Common myeloid progenitor, CD34-positive (primary cell): ENCODE measurements around the gene KNL1.
A peak's percentile ranks its signal among the peaks of the same experiment; 100 is the strongest.

Source experiments
- CTCF ChIA-PET: fragments of 350-600 bp; sonication (Branson Sonifier 250); formaldehyde crosslinking; loops from one replicate; lab custom pipeline; 2021; ENCODE audit warnings: antibody characterized with exemption; lab: Charles Lee
- POLR2A ChIA-PET: fragments of 350-600 bp; sonication (Branson Sonifier 250); formaldehyde crosslinking; loops from one replicate; lab custom pipeline; 2021; ENCODE audit warnings: antibody characterized with exemption; lab: Charles Lee
- DNase-seq, 3 donors: peaks; one replicate each; pipeline versions ENCODE4 v3.0.0 to v3.0.0-alpha.2; 2013
- H3K27ac ChIP-seq, 2 experiments: 1 replicate in 1 of 2; 2 replicates in 1 of 2; pipeline ENCODE4 v1.7.0; 2013; ENCODE audit warnings: inconsistent platforms in 2 of 2, low read length in 2 of 2, mild to moderate bottlenecking in 2 of 2, low read depth in 1 of 2, moderate library complexity in 1 of 2; ENCODE audit not compliant: severe bottlenecking in 2 of 2, insufficient read depth in 1 of 2, poor library complexity in 1 of 2
- H3K27me3 ChIP-seq, 5 experiments: replicated peaks in 2 of 5; 1 replicate in 3 of 5; 2 replicates in 2 of 5; pipeline versions ENCODE4 v1.6.1 to v1.7.0; 2013; ENCODE audit warnings: low read length in 4 of 5, mild to moderate bottlenecking in 2 of 5, moderate library complexity in 2 of 5, inconsistent platforms in 1 of 5; ENCODE audit not compliant: insufficient read depth in 5 of 5, control insufficient read depth in 4 of 5
- H3K36me3 ChIP-seq, 4 experiments: 1 replicate in 2 of 4; 2 replicates in 2 of 4; pipeline versions ENCODE4 v1.6.1 to v1.7.0; 2013; ENCODE audit warnings: low read length in 3 of 4, control low read depth in 1 of 4, mild to moderate bottlenecking in 1 of 4; ENCODE audit not compliant: control insufficient read depth in 4 of 4, insufficient read depth in 4 of 4
- H3K4me1 ChIP-seq, 4 experiments: 1 replicate in 3 of 4; 2 replicates in 1 of 4; pipeline versions ENCODE4 v1.6.1 to v1.7.1; 2013; ENCODE audit warnings: low read length in 3 of 4, mild to moderate bottlenecking in 3 of 4, control low read depth in 1 of 4, inconsistent platforms in 1 of 4, moderate library complexity in 1 of 4; ENCODE audit not compliant: control insufficient read depth in 4 of 4, insufficient read depth in 4 of 4; ENCODE audit errors: control extremely low read depth in 1 of 4
- H3K4me3 ChIP-seq, 7 experiments: 1 replicate in 4 of 7; 2 replicates in 3 of 7; pipeline versions ENCODE4 v1.5.1 to v1.7.0; 2013; ENCODE audit warnings: mild to moderate bottlenecking in 7 of 7, low read length in 6 of 7, moderate library complexity in 6 of 7, inconsistent platforms in 2 of 7, low read depth in 2 of 7, control low read depth in 1 of 7; ENCODE audit not compliant: insufficient read depth in 4 of 7, control insufficient read depth in 1 of 7; ENCODE audit errors: extremely low read depth in 1 of 7
- H3K9me3 ChIP-seq, 5 experiments: 1 replicate in 4 of 5; 2 replicates in 1 of 5; pipeline versions ENCODE4 v1.6.1 to v1.7.1; 2013; ENCODE audit warnings: low read length in 4 of 5, mild to moderate bottlenecking in 2 of 5, inconsistent platforms in 1 of 5, low read depth in 1 of 5, moderate library complexity in 1 of 5; ENCODE audit not compliant: control insufficient read depth in 4 of 5, insufficient read depth in 2 of 5; ENCODE audit errors: control extremely low read depth in 1 of 5
- WGBS: methylation state at CpG from one replicate; pipeline ENCODE4 v1.1.5; 2013; ENCODE audit not compliant: insufficient coverage; 5-methylcytosine and 5-hydroxymethylcytosine counted together

The KNL1 gene

GRCh38 chr15:40595219-40595618 is 1.2 kb downstream of the KNL1 start:
- DNase-seq = no peak
- POLR2A ChIA-PET = no interaction called here
- H3K27me3 ChIP-seq = no peaks in the 10 kb centered on the region
- WGBS = 66% methylated on average over 5 of the region's 5 CpGs
- H3K4me3 ChIP-seq = peak overlapping the region in 6 of 7 experiments; percentile 87 to 99 (median 97)
- peak overlapping the region in 1 of 2 experiments; percentile 98 for H3K27ac ChIP-seq
- peaks cover 0 to 14% (median 11%) of the 10 kb centered on the region in 4 experiments for H3K4me1 ChIP-seq
- CTCF ChIA-PET = interaction anchor here (0.9 kb wide), 1 partner anchor 10 kb away, joined by 3 read pairs; no protein-coding TSS in a partner anchor
- H3K9me3 ChIP-seq = no peaks in the 10 kb centered on the region
- H3K36me3 ChIP-seq = no peaks in the 10 kb centered on the region

- H3K36me3 ChIP-seq = no peaks in the 10 kb centered on the region
- no peaks in the 10 kb centered on the region for H3K27me3 ChIP-seq
- no peaks in the 10 kb centered on the region for H3K9me3 ChIP-seq
- no CpG with 5 or more reads among the region's 5 CpGs for WGBS
- peaks cover 0 to 14% (median 11%) of the 10 kb centered on the region in 4 experiments for H3K4me1 ChIP-seq
- no peak overlapping the region for H3K27ac ChIP-seq
- peak overlapping the region in 1 of 7 experiments; percentile 87 for H3K4me3 ChIP-seq
- no peak for DNase-seq
- POLR2A ChIA-PET = no interaction called here
- CTCF ChIA-PET = interaction anchor here (0.9 kb wide), 1 partner anchor 10 kb away, joined by 3 read pairs; no protein-coding TSS in a partner anchor
Measured at GRCh38 chr15:40595773-40596172, 1.7 kb downstream of the KNL1 start.

GRCh38 chr15:40597024-40597423 is 3.0 kb downstream of the KNL1 start:
- Histone ChIP-seq H3K27me3 (no peaks in the 10 kb centered on the region), H3K9me3 (no peaks in the 10 kb centered on the region), H3K4me1 (peaks cover 0 to 14% (median 11%) of the 10 kb centered on the region in 4 experiments), H3K36me3 (no peaks in the 10 kb centered on the region), H3K4me3 (no peak overlapping the region), H3K27ac (no peak overlapping the region)
- POLR2A ChIA-PET = no interaction called here
- CTCF ChIA-PET = no interaction called here
- no peak for DNase-seq
- WGBS = 100% methylated on average over 2 of the region's 2 CpGs

GRCh38 chr15:40598126-40598525 is 4.1 kb downstream of the KNL1 start:
- ChIA-PET CTCF (interaction anchor here (1.0 to 1.6 kb wide), 4 partner anchors 8 to 105 kb away, joined by 3 to 4 read pairs (median 4); no protein-coding TSS in a partner anchor), POLR2A (no interaction called here)
- WGBS = 90% methylated on average over 2 of the region's 3 CpGs
- H3K4me3 ChIP-seq = no peak overlapping the region
- H3K9me3 ChIP-seq = no peaks in the 10 kb centered on the region
- no peaks in the 10 kb centered on the region for H3K36me3 ChIP-seq
- H3K4me1 ChIP-seq = peaks cover 0 to 14% (median 11%) of the 10 kb centered on the region in 4 experiments
- DNase-seq = no peak
- H3K27me3 ChIP-seq = no peaks in the 10 kb centered on the region
- H3K27ac ChIP-seq = no peak overlapping the region

GRCh38 chr15:40598672-40599071 is 4.6 kb downstream of the KNL1 start:
- H3K36me3 ChIP-seq = no peaks in the 10 kb centered on the region
- H3K27ac ChIP-seq = no peak overlapping the region
- H3K4me1 ChIP-seq = peaks cover 0 to 14% (median 11%) of the 10 kb centered on the region in 4 experiments
- no peak overlapping the region for H3K4me3 ChIP-seq
- ChIA-PET CTCF (interaction anchor here (1.0 to 1.6 kb wide), 5 partner anchors 9 to 104 kb away, joined by 3 to 4 read pairs (median 3); no protein-coding TSS in a partner anchor), POLR2A (no interaction called here)
- no peaks in the 10 kb centered on the region for H3K27me3 ChIP-seq
- no peaks in the 10 kb centered on the region for H3K9me3 ChIP-seq
- DNase-seq = no peak
- 92% methylated on average over 2 of the region's 4 CpGs for WGBS

- no peaks in the 10 kb centered on the region for H3K9me3 ChIP-seq
- H3K4me3 ChIP-seq = no peak overlapping the region
- H3K36me3 ChIP-seq = peaks cover 0 to 5% (median 2%) of the 10 kb centered on the region in 4 experiments
- POLR2A ChIA-PET = no interaction called here
- DNase-seq = no peak
- H3K27me3 ChIP-seq = no peaks in the 10 kb centered on the region
- CTCF ChIA-PET = interaction anchor here (1.1 kb wide), 1 partner anchor 36 kb away, joined by 3 read pairs; the partner anchor contains the start of gene CCDC32
- H3K27ac ChIP-seq = no peak overlapping the region
- WGBS = 92% methylated on average over 8 of the region's 12 CpGs
- H3K4me1 ChIP-seq = peaks cover 0 to under 1% (median 0%) of the 10 kb centered on the region in 4 experiments
Measured at GRCh38 chr15:40600956-40601355, 6.9 kb downstream of the KNL1 start.

GRCh38 chr15:40603935-40604334 is 9.9 kb downstream of the KNL1 start:
- no peak for DNase-seq
- POLR2A ChIA-PET = no interaction called here
- H3K4me3 ChIP-seq = no peak overlapping the region
- CTCF ChIA-PET = interaction anchor here (0.7 to 2.3 kb wide), 3 partner anchors 14 to 35 kb away, joined by 3 to 10 read pairs (median 3); partner anchors contain the start of gene RPUSD2
- H3K27ac ChIP-seq = no peak overlapping the region
- H3K36me3 ChIP-seq = peaks cover 2 to 9% (median 5%) of the 10 kb centered on the region in 4 experiments
- H3K27me3 ChIP-seq = no peaks in the 10 kb centered on the region
- H3K9me3 ChIP-seq = no peaks in the 10 kb centered on the region
- no peaks in the 10 kb centered on the region for H3K4me1 ChIP-seq
